ENCODE measurements around the gene SGMS1.
"Not testable (repeated sequence)": the region's sequence is repeated elsewhere in the genome, so short reads cannot be mapped to it uniquely, and the experiment has no call there.

DNA sequence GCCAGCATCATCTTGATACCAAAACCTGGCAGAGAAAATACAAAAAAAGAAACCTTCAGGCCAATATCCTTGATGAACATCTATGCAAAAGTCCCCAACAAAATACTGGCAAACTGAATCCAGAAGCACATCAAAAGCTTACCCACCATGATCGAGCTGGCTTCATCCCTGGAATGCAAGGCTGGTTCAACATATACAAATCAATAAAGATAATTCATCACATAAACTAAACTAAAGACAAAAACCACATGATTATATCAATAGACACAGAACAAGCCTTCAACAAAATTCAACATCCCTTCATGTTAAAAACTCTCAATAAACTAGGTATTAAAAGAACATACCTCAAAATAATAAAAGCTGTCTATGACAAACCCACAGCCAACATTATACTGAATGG, 139.2 kb downstream of the SGMS1 start:
- not testable (repeated sequence) for TF ChIP-seq POLR2AphosphoS5 (IDR thresholded peaks at IDR 0.05; ENCODE audit: low read depth); CREB1 (CRISPR knock-in tag; IDR thresholded peaks at IDR 0.05; ENCODE audit: low read depth); EZH2phosphoT487 (IDR thresholded peaks at IDR 0.05; ENCODE audit: unreplicated experiment); EZH2 (IDR thresholded peaks at IDR 0.05; ENCODE audit: low read depth, unreplicated experiment)
- TF ChIP-seq, protein P1, sequence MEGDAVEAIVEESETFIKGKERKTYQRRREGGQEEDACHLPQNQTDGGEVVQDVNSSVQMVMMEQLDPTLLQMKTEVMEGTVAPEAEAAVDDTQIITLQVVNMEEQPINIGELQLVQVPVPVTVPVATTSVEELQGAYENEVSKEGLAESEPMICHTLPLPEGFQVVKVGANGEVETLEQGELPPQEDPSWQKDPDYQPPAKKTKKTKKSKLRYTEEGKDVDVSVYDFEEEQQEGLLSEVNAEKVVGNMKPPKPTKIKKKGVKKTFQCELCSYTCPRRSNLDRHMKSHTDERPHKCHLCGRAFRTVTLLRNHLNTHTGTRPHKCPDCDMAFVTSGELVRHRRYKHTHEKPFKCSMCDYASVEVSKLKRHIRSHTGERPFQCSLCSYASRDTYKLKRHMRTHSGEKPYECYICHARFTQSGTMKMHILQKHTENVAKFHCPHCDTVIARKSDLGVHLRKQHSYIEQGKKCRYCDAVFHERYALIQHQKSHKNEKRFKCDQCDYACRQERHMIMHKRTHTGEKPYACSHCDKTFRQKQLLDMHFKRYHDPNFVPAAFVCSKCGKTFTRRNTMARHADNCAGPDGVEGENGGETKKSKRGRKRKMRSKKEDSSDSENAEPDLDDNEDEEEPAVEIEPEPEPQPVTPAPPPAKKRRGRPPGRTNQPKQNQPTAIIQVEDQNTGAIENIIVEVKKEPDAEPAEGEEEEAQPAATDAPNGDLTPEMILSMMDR (conservative IDR thresholded peaks at IDR 0.05; ENCODE audit: low read depth in 2 of 2): not testable (repeated sequence)
- TF ChIP-seq, protein P2, sequence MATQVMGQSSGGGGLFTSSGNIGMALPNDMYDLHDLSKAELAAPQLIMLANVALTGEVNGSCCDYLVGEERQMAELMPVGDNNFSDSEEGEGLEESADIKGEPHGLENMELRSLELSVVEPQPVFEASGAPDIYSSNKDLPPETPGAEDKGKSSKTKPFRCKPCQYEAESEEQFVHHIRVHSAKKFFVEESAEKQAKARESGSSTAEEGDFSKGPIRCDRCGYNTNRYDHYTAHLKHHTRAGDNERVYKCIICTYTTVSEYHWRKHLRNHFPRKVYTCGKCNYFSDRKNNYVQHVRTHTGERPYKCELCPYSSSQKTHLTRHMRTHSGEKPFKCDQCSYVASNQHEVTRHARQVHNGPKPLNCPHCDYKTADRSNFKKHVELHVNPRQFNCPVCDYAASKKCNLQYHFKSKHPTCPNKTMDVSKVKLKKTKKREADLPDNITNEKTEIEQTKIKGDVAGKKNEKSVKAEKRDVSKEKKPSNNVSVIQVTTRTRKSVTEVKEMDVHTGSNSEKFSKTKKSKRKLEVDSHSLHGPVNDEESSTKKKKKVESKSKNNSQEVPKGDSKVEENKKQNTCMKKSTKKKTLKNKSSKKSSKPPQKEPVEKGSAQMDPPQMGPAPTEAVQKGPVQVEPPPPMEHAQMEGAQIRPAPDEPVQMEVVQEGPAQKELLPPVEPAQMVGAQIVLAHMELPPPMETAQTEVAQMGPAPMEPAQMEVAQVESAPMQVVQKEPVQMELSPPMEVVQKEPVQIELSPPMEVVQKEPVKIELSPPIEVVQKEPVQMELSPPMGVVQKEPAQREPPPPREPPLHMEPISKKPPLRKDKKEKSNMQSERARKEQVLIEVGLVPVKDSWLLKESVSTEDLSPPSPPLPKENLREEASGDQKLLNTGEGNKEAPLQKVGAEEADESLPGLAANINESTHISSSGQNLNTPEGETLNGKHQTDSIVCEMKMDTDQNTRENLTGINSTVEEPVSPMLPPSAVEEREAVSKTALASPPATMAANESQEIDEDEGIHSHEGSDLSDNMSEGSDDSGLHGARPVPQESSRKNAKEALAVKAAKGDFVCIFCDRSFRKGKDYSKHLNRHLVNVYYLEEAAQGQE (IDR thresholded peaks at IDR 0.05; ENCODE audit: unreplicated experiment): not testable (repeated sequence)
